Spleen (tissue), 11 donors: ENCODE measurements around the gene NAMPT. TPM values are rescaled to one million over a fixed set of nuclear protein-coding genes. Genes with fewer than 3 reads are reported as not detected.

ENCODE experiments used
- DNase-seq: peaks from one replicate; pipeline ENCODE4 v3.0.0-alpha.2; 2020
- H3K27ac ChIP-seq, 8 donors: fragments of 200-600 bp; sonication (generic) in 7 of 8; 1 replicate in 4 of 8; 2 replicates in 4 of 8; pipeline versions ENCODE4 v1.5.0 to v1.8.0; 2016 to 2021; ENCODE audit warnings: inconsistent platforms in 4 of 8, mild to moderate bottlenecking in 4 of 8, moderate library complexity in 1 of 8
- H3K27me3 ChIP-seq, 7 donors: fragments of 200-600 bp; sonication (generic) in 6 of 7; replicated peaks in 1 of 7; 1 replicate in 4 of 7; 2 replicates in 3 of 7; pipeline versions ENCODE4 v1.5.0 to v1.8.0; 2016 to 2021; ENCODE audit warnings: inconsistent platforms in 3 of 7, mild to moderate bottlenecking in 1 of 7
- H3K36me3 ChIP-seq, 6 donors: fragments of 200-600 bp; sonication (generic) in 5 of 6; 1 replicate in 4 of 6; 2 replicates in 2 of 6; pipeline versions ENCODE4 v1.5.0 to v1.8.0; 2016 to 2021; ENCODE audit warnings: inconsistent platforms in 2 of 6
- H3K4me1 ChIP-seq, 6 donors: fragments of 200-600 bp; sonication (generic) in 5 of 6; 1 replicate in 3 of 6; 2 replicates in 3 of 6; pipeline versions ENCODE4 v1.5.0 to v1.8.0; 2016 to 2021; ENCODE audit warnings: inconsistent platforms in 3 of 6
- H3K4me3 ChIP-seq, 8 donors: fragments of 200-600 bp; sonication (generic) in 7 of 8; 1 replicate in 4 of 8; 2 replicates in 4 of 8; pipeline versions ENCODE4 v1.5.0 to v1.8.0; 2016 to 2021; ENCODE audit warnings: inconsistent platforms in 4 of 8, mild to moderate bottlenecking in 4 of 8, moderate library complexity in 2 of 8
- H3K9me3 ChIP-seq, 8 donors: fragments of 200-600 bp; sonication (generic) in 7 of 8; 1 replicate in 4 of 8; 2 replicates in 4 of 8; pipeline versions ENCODE4 v1.5.0 to v1.8.0; 2016 to 2021; ENCODE audit warnings: inconsistent platforms in 4 of 8
- CTCF ChIP-seq, 11 experiments: fragments of 200-600 bp in 7 of 11; fragments of 450-650 bp in 4 of 11; sonication (generic) in 4 of 11; IDR thresholded peaks in 8 of 11; conservative IDR thresholded peaks in 3 of 11; 1 replicate in 7 of 11; 2 replicates in 4 of 11; pipeline versions ENCODE4 v1.4.0 to v1.8.0; 2016 to 2021; ENCODE audit warnings: antibody characterized with exemption in 11 of 11, inconsistent platforms in 4 of 11, mild to moderate bottlenecking in 1 of 11
- POLR2A ChIP-seq, 3 donors: fragments of 450-650 bp; IDR thresholded peaks; one replicate each; pipeline ENCODE4 v1.5.1; 2017; ENCODE audit warnings: antibody characterized with exemption in 3 of 3, mild to moderate bottlenecking in 1 of 3
- POLR2AphosphoS5 ChIP-seq, 3 donors: sonication (generic); formaldehyde crosslinking; IDR thresholded peaks; one replicate each; pipeline ENCODE4 v1.5.1; 2017; ENCODE audit warnings: antibody characterized with exemption in 3 of 3
- WGBS, 5 donors: extraction: QIAGEN DNeasy Blood & Tissue Kit in 3 of 5; methylation state at CpG; one replicate each; pipeline versions ENCODE4 v1.1.5 to v1.1.7; 2013 to 2018; 5-methylcytosine and 5-hydroxymethylcytosine counted together
- intact Hi-C: fragments of 100-400 bp; cut with DNase I; formaldehyde crosslinking; loops from one replicate; pipeline ENCODE4 v1.15.0; 2023; ENCODE audit warnings: low total_unique reads
- polyA plus RNA-seq, 3 donors: library from polyadenylated mRNA; stranded (reverse); fragments of 200-250 nt; gene quantifications; one replicate each; pipeline ENCODE4 v1.2.1, GENCODE V29; 2013
- total RNA-seq, 7 donors: library from RNA; depleted of rRNA in 3 of 7; stranded (reverse); fragments of >200 nt in 3 of 7; fragmentation: NEBNext Ultra II Directional in 4 of 7; extraction: Animal tissue kit (Norgen Biotek cat#: 25700) in 4 of 7; gene quantifications; one replicate each; pipeline versions ENCODE4 v1.1.0 to v1.2.1, GENCODE V29; 2016 to 2021
- donor health status: healthy with polysubstance abuse.
- donor health status: DM: no; HTN: no; CAD: no; lungs with moderate emphysema.
- donor health status: DM: no; HTN: no; CAD: no.
- donor health status: Bipolar disorder and iron deficiency.
- donor health status: healthy.
- donor health status: DM: no; HTN: no; CAD: no.
- donor health status: DM: yes; HTN: yes; CAD: no.

NAMPT gene
- total and polyA plus RNA-seq, 10 donors: 24.7 to 1,259 (median 314) TPM

- Histone ChIP-seq H3K4me3 (no peak overlapping the region), H3K27ac (no peak overlapping the region), H3K9me3 (no peaks in the 10 kb centered on the region), H3K4me1 (peaks cover 0 to 3% (median 0%) of the 10 kb centered on the region in 6 donors), H3K27me3 (no peaks in the 10 kb centered on the region), H3K36me3 (peaks cover 2 to 100% (median 73%) of the 10 kb centered on the region in 6 donors)
- intact Hi-C loops: no loop called here
- DNase-seq: no peak
- WGBS, 5 donors: 68 to 84% (median 79%) methylated on average over 1 of the region's 1 CpG
- TF ChIP-seq POLR2A (IDR thresholded peaks at IDR 0.05) (no peak), CTCF (IDR thresholded peaks at IDR 0.05 in 8 of 11, conservative IDR thresholded peaks at IDR 0.05 in 3 of 11) (no peak), POLR2AphosphoS5 (IDR thresholded peaks at IDR 0.05) (no peak)
These were observed 29.5 kb downstream of the NAMPT start for GRCh38 chr7:106255246-106255645.

GRCh38 chr7:106254525-106255116 is 30.2 kb downstream of the NAMPT start:
- peaks cover 2 to 100% (median 70%) of the 10 kb centered on the region in 6 donors for H3K36me3 ChIP-seq
- no peaks in the 10 kb centered on the region for H3K9me3 ChIP-seq
- intact Hi-C loops: no loop called here
- no peaks in the 10 kb centered on the region for H3K4me1 ChIP-seq
- DNase-seq: no peak
- no peak for TF ChIP-seq POLR2A (IDR thresholded peaks at IDR 0.05)
- TF ChIP-seq POLR2AphosphoS5 (IDR thresholded peaks at IDR 0.05): no peak
- no peak for TF ChIP-seq CTCF (IDR thresholded peaks at IDR 0.05 in 8 of 11, conservative IDR thresholded peaks at IDR 0.05 in 3 of 11)
- WGBS, 5 donors: 77 to 95% (median 83%) methylated on average over 4 of the region's 4 CpGs
- H3K27ac ChIP-seq: no peak overlapping the region
- no peaks in the 10 kb centered on the region for H3K27me3 ChIP-seq
- H3K4me3 ChIP-seq: no peak overlapping the region

GRCh38 chr7:106252568-106252967 is 32.2 kb downstream of the NAMPT start:
- H3K9me3 ChIP-seq: peaks cover 0 to 6% (median 2%) of the 10 kb centered on the region in 8 donors
- no peak for DNase-seq
- intact Hi-C loops: no loop called here
- peaks cover 2 to 100% (median 64%) of the 10 kb centered on the region in 6 donors for H3K36me3 ChIP-seq
- H3K27me3 ChIP-seq: no peaks in the 10 kb centered on the region
- TF ChIP-seq POLR2AphosphoS5 (IDR thresholded peaks at IDR 0.05) (no peak), POLR2A (IDR thresholded peaks at IDR 0.05) (no peak)
- WGBS, 5 donors: 95 to 99% (median 98%) methylated on average over 3 of the region's 3 CpGs
- no peak overlapping the region for H3K4me3 ChIP-seq
- no peak overlapping the region for H3K27ac ChIP-seq
- no peaks in the 10 kb centered on the region for H3K4me1 ChIP-seq

GRCh38 chr7:106249488-106249887 is 35.3 kb downstream of the NAMPT start:
- intact Hi-C loops: no loop called here
- H3K4me1 ChIP-seq: no peaks in the 10 kb centered on the region
- peaks cover 2 to 78% (median 57%) of the 10 kb centered on the region in 6 donors for H3K36me3 ChIP-seq
- H3K9me3 ChIP-seq: peaks cover 0 to 18% (median 14%) of the 10 kb centered on the region in 8 donors
- TF ChIP-seq POLR2AphosphoS5 (IDR thresholded peaks at IDR 0.05): no peak
- no peak for TF ChIP-seq CTCF (IDR thresholded peaks at IDR 0.05 in 8 of 11, conservative IDR thresholded peaks at IDR 0.05 in 3 of 11)
- TF ChIP-seq POLR2A (IDR thresholded peaks at IDR 0.05): no peak
- no peaks in the 10 kb centered on the region for H3K27me3 ChIP-seq
- no peak for DNase-seq
- 94 to 99% (median 97%) methylated on average over 4 of the region's 4 CpGs for WGBS, 5 donors
- no peak overlapping the region for H3K4me3 ChIP-seq
- H3K27ac ChIP-seq: no peak overlapping the region
